H1 (cell line): ENCODE measurements around the gene SLC4A1AP. TPM values are rescaled to one million over a fixed set of nuclear protein-coding genes. Genes with fewer than 3 reads are reported as not detected.

Experiments
- CBX8 ChIP-seq: fragments of 300-800, 300-1000 bp; sonication (generic); IDR thresholded peaks from 2 replicates; pipeline ENCODE4 v1.7.1; 2016; ENCODE audit warnings: low read depth, low read length, borderline replicate concordance
- CEBPB ChIP-seq: IDR thresholded peaks from 2 replicates; pipeline ENCODE4 v1.6.1; 2012; ENCODE audit warnings: low read depth, low read length
- KDM1A ChIP-seq: fragments of 200-600, 300-600 bp; sonication (generic); IDR thresholded peaks from 2 replicates; pipeline ENCODE4 v1.7.1; 2016; ENCODE audit warnings: mild to moderate bottlenecking, low read length, borderline replicate concordance
- KDM4A ChIP-seq: IDR thresholded peaks from one replicate; pipeline ENCODE4 v1.7.1; 2012; ENCODE audit warnings: low read depth, mild to moderate bottlenecking, moderate library complexity, low read length, inconsistent platforms; ENCODE audit not compliant: severe bottlenecking
- PHF8 ChIP-seq: fragments of 200-600 bp; sonication (generic); conservative IDR thresholded peaks from 2 replicates; pipeline ENCODE4 v1.7.1; 2012; ENCODE audit warnings: low read depth, mild to moderate bottlenecking, inconsistent platforms, low read length, moderate library complexity
- POLR2AphosphoS5 ChIP-seq: IDR thresholded peaks from 2 replicates; pipeline ENCODE4 v1.6.1; 2011; ENCODE audit warnings: low read depth, low read length
- SP2 ChIP-seq: IDR thresholded peaks from 2 replicates; pipeline ENCODE4 v1.6.1; 2012; ENCODE audit warnings: mild to moderate bottlenecking, low read length, inconsistent platforms
- TAF1 ChIP-seq: IDR thresholded peaks from 2 replicates; pipeline ENCODE4 v1.6.1; 2011; ENCODE audit warnings: mild to moderate bottlenecking, low read depth, low read length
- TEAD4 ChIP-seq: IDR thresholded peaks from 2 replicates; pipeline ENCODE4 v1.6.1; 2012; ENCODE audit warnings: low read depth, low read length, inconsistent platforms, mixed read lengths
- ZNF274 ChIP-seq: IDR thresholded peaks from 2 replicates; pipeline ENCODE4 v1.7.0; 2012; ENCODE audit warnings: low read length, borderline replicate concordance; ENCODE audit errors: extremely low read depth
- polyA plus RNA-seq, 7 experiments: library from polyadenylated mRNA; depleted of rRNA in 3 of 7; stranded (reverse) in 5 of 7; unstranded in 2 of 7; fragments of >200 nt in 5 of 7; fragments of 200-250 nt in 2 of 7; gene quantifications; 1 replicate in 5 of 7; 2 replicates in 1 of 7; 4 replicates in 1 of 7; pipeline versions ENCODE4 v1.2.1 to v1.2.3, GENCODE V29; 2011 to 2013; ENCODE audit warnings: missing spikeins in 2 of 7, mixed read lengths in 2 of 7
- total RNA-seq: library from RNA; stranded (reverse); fragmentation: NEBNext Ultra II Directional; extraction: Animal tissue kit (Norgen Biotek cat#: 25700); gene quantifications from 2 replicates; pipeline ENCODE4 v1.2.1, GENCODE V29; 2021
- TF ChIP-seq, protein P1 (sequence below): fragments of 300-600 bp; sonication (generic); IDR thresholded peaks from 2 replicates; pipeline ENCODE4 v1.7.1; 2012; ENCODE audit warnings: low read length, moderate library complexity, mild to moderate bottlenecking, inconsistent platforms; ENCODE audit not compliant: insufficient replicate concordance
- TF ChIP-seq, protein P2 (sequence below): IDR thresholded peaks from 2 replicates; pipeline ENCODE4 v1.6.1; 2012; ENCODE audit warnings: inconsistent platforms

SLC4A1AP gene
- total and polyA plus RNA-seq, 2 of the 8 experiments (the other 6 are each of a cell fraction or from before 2014, with no cell fraction given), result 8.1 to 18.4 TPM

DNA sequence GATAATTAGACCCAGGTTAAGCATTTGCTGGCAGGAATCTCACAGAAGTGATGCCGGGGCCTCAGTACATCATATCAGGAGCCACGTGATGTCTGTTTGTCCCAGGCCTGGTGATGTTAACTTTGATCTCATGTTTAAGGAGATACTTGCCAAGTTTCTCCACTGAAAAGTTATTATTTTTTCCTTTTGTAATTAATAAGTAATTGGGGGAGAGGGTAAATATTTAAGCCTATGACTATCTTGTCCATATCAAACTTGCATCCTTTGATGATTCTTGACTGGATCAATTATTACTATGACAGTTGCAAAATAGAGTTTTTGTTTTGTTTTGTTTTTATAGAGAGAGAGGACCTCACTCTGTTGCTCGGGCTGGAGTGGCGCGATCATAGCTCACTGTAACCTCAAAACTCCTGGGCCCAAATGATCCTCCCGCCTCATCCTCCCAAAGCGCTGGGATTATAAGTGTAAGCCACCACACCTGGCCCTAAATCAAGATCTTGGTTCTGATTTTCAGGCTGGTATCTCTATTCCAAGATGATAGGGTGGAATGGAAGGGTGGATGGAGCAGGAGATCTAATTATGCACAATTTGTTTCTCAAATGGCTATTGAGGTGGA is 46.4 kb downstream of the SLC4A1AP start (continued):
- TF ChIP-seq, protein P1, sequence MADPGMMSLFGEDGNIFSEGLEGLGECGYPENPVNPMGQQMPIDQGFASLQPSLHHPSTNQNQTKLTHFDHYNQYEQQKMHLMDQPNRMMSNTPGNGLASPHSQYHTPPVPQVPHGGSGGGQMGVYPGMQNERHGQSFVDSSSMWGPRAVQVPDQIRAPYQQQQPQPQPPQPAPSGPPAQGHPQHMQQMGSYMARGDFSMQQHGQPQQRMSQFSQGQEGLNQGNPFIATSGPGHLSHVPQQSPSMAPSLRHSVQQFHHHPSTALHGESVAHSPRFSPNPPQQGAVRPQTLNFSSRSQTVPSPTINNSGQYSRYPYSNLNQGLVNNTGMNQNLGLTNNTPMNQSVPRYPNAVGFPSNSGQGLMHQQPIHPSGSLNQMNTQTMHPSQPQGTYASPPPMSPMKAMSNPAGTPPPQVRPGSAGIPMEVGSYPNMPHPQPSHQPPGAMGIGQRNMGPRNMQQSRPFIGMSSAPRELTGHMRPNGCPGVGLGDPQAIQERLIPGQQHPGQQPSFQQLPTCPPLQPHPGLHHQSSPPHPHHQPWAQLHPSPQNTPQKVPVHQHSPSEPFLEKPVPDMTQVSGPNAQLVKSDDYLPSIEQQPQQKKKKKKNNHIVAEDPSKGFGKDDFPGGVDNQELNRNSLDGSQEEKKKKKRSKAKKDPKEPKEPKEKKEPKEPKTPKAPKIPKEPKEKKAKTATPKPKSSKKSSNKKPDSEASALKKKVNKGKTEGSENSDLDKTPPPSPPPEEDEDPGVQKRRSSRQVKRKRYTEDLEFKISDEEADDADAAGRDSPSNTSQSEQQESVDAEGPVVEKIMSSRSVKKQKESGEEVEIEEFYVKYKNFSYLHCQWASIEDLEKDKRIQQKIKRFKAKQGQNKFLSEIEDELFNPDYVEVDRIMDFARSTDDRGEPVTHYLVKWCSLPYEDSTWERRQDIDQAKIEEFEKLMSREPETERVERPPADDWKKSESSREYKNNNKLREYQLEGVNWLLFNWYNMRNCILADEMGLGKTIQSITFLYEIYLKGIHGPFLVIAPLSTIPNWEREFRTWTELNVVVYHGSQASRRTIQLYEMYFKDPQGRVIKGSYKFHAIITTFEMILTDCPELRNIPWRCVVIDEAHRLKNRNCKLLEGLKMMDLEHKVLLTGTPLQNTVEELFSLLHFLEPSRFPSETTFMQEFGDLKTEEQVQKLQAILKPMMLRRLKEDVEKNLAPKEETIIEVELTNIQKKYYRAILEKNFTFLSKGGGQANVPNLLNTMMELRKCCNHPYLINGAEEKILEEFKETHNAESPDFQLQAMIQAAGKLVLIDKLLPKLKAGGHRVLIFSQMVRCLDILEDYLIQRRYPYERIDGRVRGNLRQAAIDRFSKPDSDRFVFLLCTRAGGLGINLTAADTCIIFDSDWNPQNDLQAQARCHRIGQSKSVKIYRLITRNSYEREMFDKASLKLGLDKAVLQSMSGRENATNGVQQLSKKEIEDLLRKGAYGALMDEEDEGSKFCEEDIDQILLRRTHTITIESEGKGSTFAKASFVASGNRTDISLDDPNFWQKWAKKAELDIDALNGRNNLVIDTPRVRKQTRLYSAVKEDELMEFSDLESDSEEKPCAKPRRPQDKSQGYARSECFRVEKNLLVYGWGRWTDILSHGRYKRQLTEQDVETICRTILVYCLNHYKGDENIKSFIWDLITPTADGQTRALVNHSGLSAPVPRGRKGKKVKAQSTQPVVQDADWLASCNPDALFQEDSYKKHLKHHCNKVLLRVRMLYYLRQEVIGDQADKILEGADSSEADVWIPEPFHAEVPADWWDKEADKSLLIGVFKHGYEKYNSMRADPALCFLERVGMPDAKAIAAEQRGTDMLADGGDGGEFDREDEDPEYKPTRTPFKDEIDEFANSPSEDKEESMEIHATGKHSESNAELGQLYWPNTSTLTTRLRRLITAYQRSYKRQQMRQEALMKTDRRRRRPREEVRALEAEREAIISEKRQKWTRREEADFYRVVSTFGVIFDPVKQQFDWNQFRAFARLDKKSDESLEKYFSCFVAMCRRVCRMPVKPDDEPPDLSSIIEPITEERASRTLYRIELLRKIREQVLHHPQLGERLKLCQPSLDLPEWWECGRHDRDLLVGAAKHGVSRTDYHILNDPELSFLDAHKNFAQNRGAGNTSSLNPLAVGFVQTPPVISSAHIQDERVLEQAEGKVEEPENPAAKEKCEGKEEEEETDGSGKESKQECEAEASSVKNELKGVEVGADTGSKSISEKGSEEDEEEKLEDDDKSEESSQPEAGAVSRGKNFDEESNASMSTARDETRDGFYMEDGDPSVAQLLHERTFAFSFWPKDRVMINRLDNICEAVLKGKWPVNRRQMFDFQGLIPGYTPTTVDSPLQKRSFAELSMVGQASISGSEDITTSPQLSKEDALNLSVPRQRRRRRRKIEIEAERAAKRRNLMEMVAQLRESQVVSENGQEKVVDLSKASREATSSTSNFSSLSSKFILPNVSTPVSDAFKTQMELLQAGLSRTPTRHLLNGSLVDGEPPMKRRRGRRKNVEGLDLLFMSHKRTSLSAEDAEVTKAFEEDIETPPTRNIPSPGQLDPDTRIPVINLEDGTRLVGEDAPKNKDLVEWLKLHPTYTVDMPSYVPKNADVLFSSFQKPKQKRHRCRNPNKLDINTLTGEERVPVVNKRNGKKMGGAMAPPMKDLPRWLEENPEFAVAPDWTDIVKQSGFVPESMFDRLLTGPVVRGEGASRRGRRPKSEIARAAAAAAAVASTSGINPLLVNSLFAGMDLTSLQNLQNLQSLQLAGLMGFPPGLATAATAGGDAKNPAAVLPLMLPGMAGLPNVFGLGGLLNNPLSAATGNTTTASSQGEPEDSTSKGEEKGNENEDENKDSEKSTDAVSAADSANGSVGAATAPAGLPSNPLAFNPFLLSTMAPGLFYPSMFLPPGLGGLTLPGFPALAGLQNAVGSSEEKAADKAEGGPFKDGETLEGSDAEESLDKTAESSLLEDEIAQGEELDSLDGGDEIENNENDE, result no peak
- TF ChIP-seq PHF8 (no peak), SP2 (no peak), CBX8 (no peak), ZNF274 (no peak), KDM1A (no peak), TAF1 (no peak), POLR2AphosphoS5 (no peak), TEAD4 (no peak), KDM4A (no peak), CEBPB (no peak)
- TF ChIP-seq, protein P2, sequence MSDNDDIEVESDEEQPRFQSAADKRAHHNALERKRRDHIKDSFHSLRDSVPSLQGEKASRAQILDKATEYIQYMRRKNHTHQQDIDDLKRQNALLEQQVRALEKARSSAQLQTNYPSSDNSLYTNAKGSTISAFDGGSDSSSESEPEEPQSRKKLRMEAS, result no peak
